PC-3 (cell line): Measurements from ENCODE around the gene CYTH4. TPM values are rescaled to one million over a fixed set of nuclear protein-coding genes. Genes with fewer than 3 reads are reported as not detected.
A peak's percentile ranks its signal among the peaks of the same experiment; 100 is the strongest.

Source experiments
- ATAC-seq: fragments of 200-7000 bp; cut with Tn5 transposase; 2 replicates; pipeline ENCODE4 v1.9.1; 2020; ENCODE audit warnings: mild to moderate bottlenecking, moderate library complexity
- BruUV-seq: library from RNA; stranded (reverse); fragments of 400-500 nt; replicated peaks from 2 replicates; lab custom pipeline; 2021; lab: Mats Ljungman, UMichigan
- CTCF ChIA-PET: fragments of 300-600 bp; sonication (Branson Sonifier 250); formaldehyde crosslinking; loops from one replicate; lab custom pipeline; 2022; ENCODE audit warnings: antibody characterized with exemption; lab: Charles Lee
- POLR2A ChIA-PET: fragments of 300-600 bp; sonication (Branson Sonifier 250); formaldehyde crosslinking; loops from one replicate; lab custom pipeline; 2022; ENCODE audit warnings: antibody characterized with exemption; ENCODE audit not compliant: unreplicated experiment; lab: Charles Lee
- DNase-seq: peaks from one replicate; pipeline ENCODE4 v3.0.0-alpha.2; 2015
- H2AFZ ChIP-seq: fragments of 300-600 bp; sonication (generic); 2 replicates; pipeline ENCODE4 v1.6.0; 2016; ENCODE audit warnings: antibody characterized with exemption, low read length
- H3F3A ChIP-seq: fragments of 300-600 bp; sonication (generic); one replicate; pipeline ENCODE4 v1.6.0; 2017; ENCODE audit warnings: antibody characterized with exemption, low read length, control low read depth, mild to moderate bottlenecking; ENCODE audit not compliant: unreplicated experiment
- H3K27ac ChIP-seq: fragments of 300-600 bp; sonication (generic); 2 replicates; pipeline ENCODE4 v1.5.1; 2016; ENCODE audit warnings: mild to moderate bottlenecking, low read length
- H3K27me3 ChIP-seq: fragments of 300-600 bp; sonication (generic); 2 replicates; pipeline ENCODE4 v1.6.1; 2016; ENCODE audit warnings: low read length, mixed read lengths
- H3K36me3 ChIP-seq: fragments of 300-600 bp; sonication (generic); 2 replicates; pipeline ENCODE4 v1.6.1; 2016; ENCODE audit warnings: low read depth, mixed run types, low read length, mixed read lengths
- H3K4me1 ChIP-seq: fragments of 300-600 bp; sonication (generic); 2 replicates; pipeline ENCODE4 v1.5.1; 2016; ENCODE audit warnings: low read length; ENCODE audit not compliant: insufficient read depth
- H3K4me2 ChIP-seq: fragments of 300-600 bp; sonication (generic); 2 replicates; pipeline ENCODE4 v1.6.0; 2016; ENCODE audit warnings: low read length
- H3K4me3 ChIP-seq: fragments of 300-600 bp; sonication (generic); 2 replicates; pipeline ENCODE4 v1.5.1; 2016; ENCODE audit warnings: mild to moderate bottlenecking, low read length, mixed read lengths
- H3K79me2 ChIP-seq: fragments of 300-600 bp; sonication (generic); 2 replicates; pipeline ENCODE4 v1.6.1; 2017; ENCODE audit warnings: low read length, mixed read lengths
- H3K9ac ChIP-seq: fragments of 300-600 bp; sonication (generic); 2 replicates; pipeline ENCODE4 v1.6.0; 2016; ENCODE audit warnings: mild to moderate bottlenecking, low read length
- H3K9me2 ChIP-seq: fragments of 300-600 bp; sonication (generic); replicated peaks from 2 replicates; pipeline ENCODE4 v1.6.1; 2016; ENCODE audit warnings: mixed run types, low read length, mixed read lengths
- H3K9me3 ChIP-seq: fragments of 300-600 bp; sonication (generic); 2 replicates; pipeline ENCODE4 v1.6.1; 2016; ENCODE audit warnings: low read length, mixed read lengths
- H4K20me1 ChIP-seq: fragments of 300-600 bp; sonication (generic); 2 replicates; pipeline ENCODE4 v1.6.1; 2016; ENCODE audit warnings: low read length, mixed read lengths
- EZH2 ChIP-seq: fragments of 300-600 bp; sonication (generic); IDR thresholded peaks from one replicate; pipeline ENCODE4 v1.6.1; 2017; ENCODE audit warnings: antibody characterized with exemption, mild to moderate bottlenecking, low read length; ENCODE audit not compliant: unreplicated experiment
- EZH2phosphoT487 ChIP-seq: fragments of 300-600 bp; sonication (generic); IDR thresholded peaks from 2 replicates; pipeline ENCODE4 v1.6.1; 2018; ENCODE audit warnings: mild to moderate bottlenecking, antibody characterized with exemption, low read length, borderline replicate concordance
- intact Hi-C: fragments of 100-400 bp; cut with micrococcal nuclease; formaldehyde crosslinking; loops from 2 replicates; pipeline ENCODE4 v1.9.0; 2023
- total RNA-seq: library from RNA; depleted of rRNA; stranded (reverse); fragments of >200 nt; gene quantifications from 2 replicates; pipeline ENCODE4 v1.2.3, GENCODE V29; 2014
- TF ChIP-seq, protein P1 (sequence below): fragments of 300-600 bp; sonication (generic); conservative IDR thresholded peaks from 2 replicates; pipeline ENCODE4 v1.5.1; 2017; ENCODE audit warnings: antibody characterized with exemption, low read depth, mild to moderate bottlenecking, low read length

Gene CYTH4
- total RNA-seq, 1 experiment from 2014 or later, result 1.9 TPM

DNA sequence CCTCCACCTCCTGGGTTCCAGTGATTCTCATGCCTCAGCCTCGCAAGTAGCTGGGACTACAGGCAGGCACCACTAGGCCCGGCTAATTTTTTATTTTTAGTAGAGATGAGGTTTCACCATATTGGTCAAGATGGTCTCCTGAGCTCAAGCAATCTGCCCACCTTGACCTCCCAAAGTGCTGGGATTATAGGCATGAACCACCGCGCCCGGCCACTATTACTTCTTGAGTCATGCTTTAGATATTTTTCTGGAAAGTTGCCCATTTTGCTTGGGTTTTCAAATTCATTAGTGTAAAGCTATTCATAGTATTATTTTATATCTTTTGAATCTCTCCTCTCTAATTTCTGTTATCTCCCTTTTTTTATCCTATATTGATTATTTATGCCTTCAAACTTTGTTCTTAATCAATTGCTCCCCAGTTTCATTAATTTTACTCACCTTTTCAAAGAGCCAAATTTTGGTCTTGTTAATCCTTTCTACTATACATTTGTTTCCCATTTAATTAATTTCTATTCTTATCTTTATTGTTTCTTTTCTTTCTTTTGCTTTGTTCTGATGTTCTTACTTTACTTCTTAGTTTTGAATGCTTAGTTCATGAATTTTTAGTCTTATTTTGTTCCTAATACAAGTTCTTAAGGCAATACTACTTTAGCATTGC lies 28.0 kb upstream of the CYTH4 start:
- no peaks in the 10 kb centered on the region for H3K9me2 ChIP-seq
- H3K4me2 ChIP-seq, result peak overlapping the region; percentile 60
- no peak overlapping the region for H2AFZ ChIP-seq

DNA sequence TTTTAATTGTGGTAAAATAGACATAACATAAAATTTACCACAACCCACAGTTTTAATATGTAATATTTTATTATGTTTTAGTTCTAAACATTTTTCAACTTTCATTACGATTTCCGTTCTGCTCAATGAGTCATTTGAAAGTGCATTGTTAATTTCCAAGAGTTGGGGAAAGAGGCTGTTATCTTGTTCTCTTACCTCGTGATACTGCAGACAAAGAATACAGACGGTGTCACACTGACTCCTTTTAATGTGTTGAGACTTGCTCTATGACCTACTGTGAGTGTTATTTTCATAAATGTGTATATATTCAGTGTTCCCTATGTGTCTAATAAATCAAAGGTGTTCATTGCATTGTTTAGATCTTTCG lies 27.5 kb upstream of the CYTH4 start:
- DNase-seq, result peak; percentile 11
- intact Hi-C loops, result no loop called here
- H3K4me3 ChIP-seq, result no peak overlapping the region

More for the DNA sequence above, 28.0 kb upstream of the CYTH4 start:
- peak; percentile 82 for DNase-seq
- H3K27me3 ChIP-seq, result no peaks in the 10 kb centered on the region
- H3K9me3 ChIP-seq, result no peaks in the 10 kb centered on the region
- ATAC-seq, result peak; percentile 41
- peaks cover 35% of the 10 kb centered on the region for H3K4me1 ChIP-seq
- intact Hi-C loops, result no loop called here
- H3F3A ChIP-seq, result no peaks in the 10 kb centered on the region
- ChIA-PET POLR2A (no interaction called here), CTCF (interaction anchor here (0.7 kb wide), 1 partner anchor 57 kb away, joined by 3 read pairs; no protein-coding TSS in a partner anchor)
- TF ChIP-seq, protein P1, sequence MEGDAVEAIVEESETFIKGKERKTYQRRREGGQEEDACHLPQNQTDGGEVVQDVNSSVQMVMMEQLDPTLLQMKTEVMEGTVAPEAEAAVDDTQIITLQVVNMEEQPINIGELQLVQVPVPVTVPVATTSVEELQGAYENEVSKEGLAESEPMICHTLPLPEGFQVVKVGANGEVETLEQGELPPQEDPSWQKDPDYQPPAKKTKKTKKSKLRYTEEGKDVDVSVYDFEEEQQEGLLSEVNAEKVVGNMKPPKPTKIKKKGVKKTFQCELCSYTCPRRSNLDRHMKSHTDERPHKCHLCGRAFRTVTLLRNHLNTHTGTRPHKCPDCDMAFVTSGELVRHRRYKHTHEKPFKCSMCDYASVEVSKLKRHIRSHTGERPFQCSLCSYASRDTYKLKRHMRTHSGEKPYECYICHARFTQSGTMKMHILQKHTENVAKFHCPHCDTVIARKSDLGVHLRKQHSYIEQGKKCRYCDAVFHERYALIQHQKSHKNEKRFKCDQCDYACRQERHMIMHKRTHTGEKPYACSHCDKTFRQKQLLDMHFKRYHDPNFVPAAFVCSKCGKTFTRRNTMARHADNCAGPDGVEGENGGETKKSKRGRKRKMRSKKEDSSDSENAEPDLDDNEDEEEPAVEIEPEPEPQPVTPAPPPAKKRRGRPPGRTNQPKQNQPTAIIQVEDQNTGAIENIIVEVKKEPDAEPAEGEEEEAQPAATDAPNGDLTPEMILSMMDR, result no peak
- no peak for TF ChIP-seq EZH2
- TF ChIP-seq EZH2phosphoT487, result no peak
- no peaks in the 10 kb centered on the region for H3K79me2 ChIP-seq
- no peak overlapping the region for H3K9ac ChIP-seq
- no TSS peak for BruUV-seq
- H3K27ac ChIP-seq, result no peak overlapping the region
- H4K20me1 ChIP-seq, result no peaks in the 10 kb centered on the region
- no peaks in the 10 kb centered on the region for H3K36me3 ChIP-seq
- no peak overlapping the region for H3K4me3 ChIP-seq

More for the DNA sequence above, 27.5 kb upstream of the CYTH4 start:
- Histone ChIP-seq H3K9me2 (no peaks in the 10 kb centered on the region), H3F3A (no peaks in the 10 kb centered on the region), H3K9ac (no peak overlapping the region), H3K36me3 (no peaks in the 10 kb centered on the region), H2AFZ (no peak overlapping the region), H3K4me2 (peak overlapping the region; percentile 60), H4K20me1 (no peaks in the 10 kb centered on the region), H3K9me3 (no peaks in the 10 kb centered on the region), H3K79me2 (no peaks in the 10 kb centered on the region), H3K4me1 (peaks cover 37% of the 10 kb centered on the region), H3K27ac (no peak overlapping the region), H3K27me3 (no peaks in the 10 kb centered on the region)
- CTCF ChIA-PET, result interaction anchor here (0.7 kb wide), 1 partner anchor 57 kb away, joined by 3 read pairs; no protein-coding TSS in a partner anchor
- POLR2A ChIA-PET, result no interaction called here
- BruUV-seq, result no TSS peak
- TF ChIP-seq EZH2phosphoT487 (no peak), EZH2 (no peak)
- TF ChIP-seq, protein P1, result no peak
- peak; percentile 26; the same call in 1 of the 2 replicates for ATAC-seq
